NCI-H2196 (cell line): Measurements from ENCODE around the gene INPP5E.

Experiments
- DNase-seq: peaks from one replicate; lab custom pipeline; 2025; ENCODE audit not compliant: unreplicated experiment; lab: John Stamatoyannopoulos, UW

Gene INPP5E

DNA sequence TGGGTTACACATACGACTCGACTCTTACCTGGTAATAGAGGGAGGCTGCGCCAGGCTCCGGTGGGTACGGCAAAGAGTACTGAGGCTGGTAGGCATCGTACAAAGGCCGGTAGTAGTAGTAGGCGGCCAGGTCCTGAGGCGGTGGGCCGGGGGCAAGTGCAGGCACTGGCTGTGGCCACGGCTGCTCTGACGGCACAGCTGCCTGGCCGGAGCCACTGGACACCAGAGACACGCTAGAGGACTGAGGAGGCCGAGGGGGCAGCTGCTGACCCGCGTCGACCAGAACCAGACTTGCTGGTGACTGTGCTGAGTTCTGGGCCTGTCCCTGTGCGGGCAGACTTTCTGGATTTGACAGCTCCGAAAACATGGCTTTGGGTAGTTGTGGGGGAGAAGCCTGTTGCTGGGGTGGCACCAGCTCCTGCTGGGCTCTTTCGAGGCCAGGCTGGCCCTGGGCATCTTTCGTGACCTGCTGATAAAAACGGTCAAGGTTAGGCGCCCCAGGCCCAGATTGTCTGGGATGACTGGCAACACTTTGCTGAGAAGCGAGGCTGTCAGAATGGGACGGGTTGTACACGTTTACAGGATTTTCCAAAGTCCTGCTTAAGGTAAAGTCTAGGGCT, 34.5 kb upstream of the INPP5E start:
- DNase-seq: no peak

DNA sequence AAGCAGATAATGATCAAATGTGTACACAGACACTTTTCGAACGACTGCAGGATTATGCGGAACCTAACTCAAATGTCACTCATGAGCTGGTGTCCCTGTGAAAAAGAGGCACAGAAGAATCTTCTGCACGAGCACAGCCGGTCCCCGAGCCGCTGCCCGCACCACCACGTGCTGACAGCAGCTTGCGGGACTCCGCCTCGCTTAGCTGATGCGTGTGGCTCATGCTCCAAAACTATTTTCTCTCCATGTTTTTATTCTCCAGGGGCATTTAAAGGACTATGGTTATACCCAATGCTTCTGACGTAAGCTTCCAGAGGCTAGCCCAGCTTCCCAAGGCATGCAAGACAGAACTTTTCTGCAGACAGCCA, 33.7 kb upstream of the INPP5E start:
- DNase-seq: no peak

DNA sequence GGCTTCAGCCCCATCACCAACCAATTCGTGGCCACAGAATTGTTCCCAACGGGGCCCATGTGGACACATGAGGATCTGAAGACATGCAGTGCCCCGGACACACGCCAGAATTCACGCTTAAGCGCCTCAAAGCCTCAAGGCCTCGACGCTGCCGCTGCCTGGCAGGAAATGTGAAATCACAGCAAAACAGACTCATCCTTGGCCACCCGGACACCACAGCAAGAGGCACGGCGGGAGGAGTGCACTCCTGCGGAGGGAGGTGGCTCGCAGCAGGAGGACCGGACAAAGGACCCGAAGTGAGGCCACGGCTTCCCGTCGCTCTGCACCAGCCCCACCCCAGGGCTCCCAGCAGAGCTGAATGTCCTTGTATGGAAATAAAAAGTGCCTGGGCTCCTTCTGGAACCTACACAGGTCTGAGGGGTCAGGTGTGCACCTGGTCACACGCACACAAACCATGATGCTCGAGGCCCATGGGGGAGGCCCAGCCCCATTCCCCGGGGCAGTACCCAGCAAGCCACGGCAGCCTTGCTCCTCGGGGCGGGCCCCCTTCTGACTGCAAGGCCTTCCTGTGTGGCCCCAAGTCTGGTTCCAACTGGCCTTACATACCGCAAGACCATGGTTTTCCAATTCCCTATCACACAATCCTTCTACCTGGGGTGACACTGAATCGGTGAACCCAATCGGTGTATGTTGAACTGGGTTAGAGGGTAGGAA, 33.2 kb upstream of the INPP5E start:
- no peak for DNase-seq

DNA sequence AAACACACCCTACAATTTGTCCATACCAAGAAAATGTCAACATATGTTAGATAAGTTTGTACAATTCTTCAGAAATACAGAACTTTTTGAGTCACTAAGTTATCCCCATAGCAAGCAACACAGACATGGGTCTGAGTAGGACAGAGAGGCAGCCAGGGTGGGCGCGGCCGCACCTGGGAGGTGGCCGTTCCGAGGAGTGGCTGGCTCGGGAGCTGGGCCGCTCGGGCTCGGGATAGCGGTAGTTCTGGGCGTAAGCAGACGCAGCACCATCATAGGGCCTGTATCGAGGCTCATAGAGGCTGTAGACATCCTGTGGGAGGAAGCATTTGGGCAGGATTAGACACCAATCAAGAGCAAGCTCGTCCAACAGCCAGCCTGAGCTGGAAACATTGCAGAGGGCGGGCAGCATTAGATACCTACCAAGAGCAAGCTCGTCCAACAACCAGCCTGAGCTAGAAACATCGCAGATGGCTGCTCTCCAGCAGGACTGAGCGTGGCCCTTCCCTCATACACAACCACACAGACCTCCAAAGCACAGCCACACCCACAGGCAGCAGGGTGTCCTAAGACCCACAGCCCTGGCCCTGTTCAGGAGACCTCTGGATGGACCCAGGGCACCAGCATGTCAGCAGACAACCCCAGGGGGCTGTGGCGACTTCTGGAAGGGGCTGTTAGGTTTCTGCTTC, 32.3 kb upstream of the INPP5E start:
- no peak for DNase-seq

DNA sequence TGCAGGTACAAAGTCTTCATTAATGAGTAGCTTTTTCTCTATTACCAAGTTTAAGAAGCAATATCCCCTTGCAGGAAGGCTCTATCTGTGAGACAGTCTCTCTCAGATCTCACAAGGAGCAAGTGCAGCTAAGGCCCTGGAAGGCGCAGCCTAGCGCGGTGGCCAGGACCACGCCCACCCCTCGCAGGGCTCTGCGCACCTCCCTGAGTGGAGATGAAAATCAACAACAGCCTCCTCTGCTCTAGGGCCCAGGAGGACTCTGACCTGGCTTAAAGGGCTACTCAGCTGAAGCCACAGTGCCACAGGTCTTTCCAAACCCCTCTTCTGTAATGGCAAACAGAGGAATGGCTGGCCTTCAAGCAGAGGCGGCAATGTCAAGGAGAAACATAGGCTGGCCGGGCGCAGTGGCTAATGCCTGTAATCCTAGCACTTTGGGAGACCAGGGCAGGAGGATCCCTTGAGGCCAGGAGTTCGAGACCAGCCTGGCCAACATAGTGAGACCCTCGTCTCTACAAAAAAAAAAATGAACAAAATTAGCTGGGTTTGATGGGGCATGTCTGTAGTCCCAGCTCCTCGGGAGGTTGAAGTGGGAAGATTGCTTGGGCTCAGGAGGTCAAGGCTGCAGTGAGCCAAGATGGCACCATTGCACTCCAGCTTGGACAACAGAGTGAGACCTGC, 31.3 kb upstream of the INPP5E start:
- DNase-seq: no peak

DNA sequence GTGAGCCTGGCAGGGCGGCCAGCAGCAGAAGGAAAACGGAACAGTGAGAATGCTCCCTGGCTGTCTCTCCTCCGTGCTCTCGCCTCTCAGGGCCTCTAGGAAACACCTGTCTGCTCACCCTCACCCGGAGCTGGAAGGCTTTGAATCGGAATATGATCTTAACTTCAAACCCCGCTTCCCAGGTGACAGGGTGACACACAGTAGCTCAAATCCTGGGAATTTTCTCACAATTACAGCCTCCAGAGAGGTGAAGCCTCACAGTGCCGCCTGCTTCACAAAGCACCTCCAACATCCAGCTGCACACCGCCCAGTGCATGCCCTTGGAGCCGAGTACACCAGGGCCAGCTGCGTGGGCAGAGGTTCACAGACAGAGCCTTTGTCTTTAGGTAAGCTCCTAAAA, 30.7 kb upstream of the INPP5E start:
- no peak for DNase-seq

DNA sequence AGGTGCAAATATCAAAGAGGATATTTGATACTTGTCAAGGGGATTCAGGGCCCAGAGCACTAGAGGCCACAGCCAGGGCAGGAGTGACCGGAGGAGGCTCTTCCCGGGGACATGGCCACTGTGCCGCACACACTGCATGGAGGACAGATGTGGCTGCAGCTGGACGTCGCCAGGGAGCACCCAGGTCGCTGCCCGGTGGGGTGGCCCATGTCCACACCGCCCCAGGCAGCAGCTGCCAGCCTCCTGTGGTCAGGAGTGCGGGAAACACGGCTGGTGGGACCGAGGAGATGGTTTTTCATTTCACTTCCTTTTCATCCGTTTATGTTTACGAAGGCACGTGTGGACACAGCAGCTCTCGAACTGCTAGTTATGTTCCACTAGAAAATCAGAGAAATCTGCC, 28.1 kb upstream of the INPP5E start:
- peak; percentile 32 for DNase-seq

DNA sequence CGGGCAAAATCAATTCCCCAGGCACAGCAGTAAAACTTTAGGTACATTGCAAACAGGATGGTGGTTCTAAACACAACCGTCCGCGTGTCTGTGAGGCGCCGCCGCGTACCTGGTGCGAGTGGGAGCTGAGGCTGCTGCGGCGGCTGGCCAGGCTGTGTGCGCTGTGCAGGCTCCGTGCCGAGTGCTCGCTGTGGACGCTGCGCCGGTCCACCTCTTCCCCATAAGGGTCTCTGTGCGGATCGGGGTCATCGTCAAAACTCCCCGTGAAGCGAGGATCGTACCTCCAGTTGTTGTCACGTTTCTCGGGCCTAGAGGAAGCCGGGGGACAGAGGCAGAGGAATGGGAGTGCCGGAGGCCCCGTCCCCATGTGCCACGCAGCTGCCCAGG, 26.5 kb upstream of the INPP5E start:
- no peak for DNase-seq

DNA sequence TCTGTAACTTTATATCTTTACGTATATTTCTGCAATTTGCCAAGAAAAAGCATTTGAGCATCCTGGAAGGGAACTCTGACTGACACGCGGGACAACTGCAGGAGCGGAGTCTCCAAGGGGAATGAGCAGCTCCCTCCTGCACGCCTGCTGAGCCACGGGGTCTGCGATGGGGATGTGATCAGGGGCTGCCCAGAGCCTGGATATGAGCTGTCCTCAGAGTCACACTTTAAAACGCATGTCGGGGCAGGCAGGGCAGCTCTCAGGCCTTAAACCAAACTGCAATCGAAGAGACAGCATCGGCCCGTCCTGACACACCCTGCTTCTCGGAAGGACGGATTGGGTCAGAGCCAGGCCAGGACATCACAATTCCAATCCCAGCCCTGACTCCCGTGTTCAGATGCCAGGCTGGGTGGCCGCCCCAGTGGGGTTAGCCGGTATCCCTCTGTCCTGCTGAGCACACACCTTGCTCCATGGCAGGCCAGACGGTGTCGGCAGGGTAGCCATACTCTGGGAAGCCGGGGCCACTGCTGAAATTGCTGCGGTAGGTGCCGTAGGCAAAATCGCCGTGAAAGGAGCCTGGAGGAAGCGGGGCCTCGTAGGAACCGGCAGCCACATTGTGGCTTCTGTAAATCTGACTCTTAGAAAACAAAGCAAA, 26.0 kb upstream of the INPP5E start:
- DNase-seq: no peak

DNA sequence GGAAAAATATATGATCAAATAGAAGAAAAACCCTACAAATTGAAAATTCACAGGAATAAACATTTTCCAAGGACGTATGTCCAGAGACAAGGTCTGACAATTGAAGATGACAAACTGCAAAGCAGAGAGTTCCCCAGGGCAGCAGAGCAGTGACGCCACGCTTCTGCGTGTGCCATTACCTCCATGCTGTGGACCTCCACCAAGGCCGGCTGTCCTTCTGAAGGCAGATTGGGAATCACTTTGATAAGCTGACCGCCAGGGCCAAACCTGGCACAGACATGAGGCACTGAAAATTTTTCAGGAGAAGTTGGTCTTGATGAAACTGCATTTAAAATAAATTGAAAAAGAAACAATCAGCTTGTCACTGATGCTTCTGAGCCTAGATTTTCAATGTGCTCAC, 24.6 kb upstream of the INPP5E start:
- no peak for DNase-seq

DNA sequence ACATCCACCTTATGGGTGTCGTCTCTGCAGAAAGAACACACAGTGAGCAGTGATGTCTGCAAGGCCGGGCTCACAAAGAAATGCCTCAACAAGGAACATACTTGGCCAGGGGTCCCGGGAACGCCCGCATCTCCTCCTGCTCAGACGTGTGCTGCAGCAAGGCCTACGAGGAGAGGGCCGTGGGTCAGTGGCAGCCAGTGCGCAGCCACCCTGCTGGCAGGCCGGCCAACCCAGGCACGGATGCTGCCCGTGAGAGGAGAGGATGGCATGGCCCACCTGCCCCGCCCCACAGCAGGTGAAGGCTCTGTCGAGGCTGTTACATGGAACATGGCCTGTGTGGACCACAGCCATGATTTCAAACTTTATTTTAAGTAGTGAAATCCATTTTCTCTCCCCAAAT, 23.9 kb upstream of the INPP5E start:
- no peak for DNase-seq

DNA sequence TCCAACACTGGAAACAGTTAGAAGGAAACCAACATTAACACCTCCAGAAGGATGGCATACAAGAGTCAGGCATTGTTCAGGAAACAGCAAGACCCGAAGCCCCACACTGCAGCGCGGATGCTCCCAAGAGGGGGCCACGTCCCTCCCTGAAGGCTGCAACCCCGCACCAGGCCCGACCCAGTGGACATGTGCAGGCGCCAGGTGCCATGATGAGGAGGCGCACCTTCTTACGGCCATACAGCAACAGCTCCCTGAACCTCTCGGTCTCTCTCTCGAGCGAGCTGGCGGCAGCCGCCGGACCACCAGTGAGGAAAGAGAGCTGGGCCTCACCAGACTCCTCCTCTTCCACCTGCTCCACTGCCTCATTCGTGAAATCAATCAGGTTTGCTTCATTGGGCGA, 23.0 kb upstream of the INPP5E start:
- no peak for DNase-seq

DNA sequence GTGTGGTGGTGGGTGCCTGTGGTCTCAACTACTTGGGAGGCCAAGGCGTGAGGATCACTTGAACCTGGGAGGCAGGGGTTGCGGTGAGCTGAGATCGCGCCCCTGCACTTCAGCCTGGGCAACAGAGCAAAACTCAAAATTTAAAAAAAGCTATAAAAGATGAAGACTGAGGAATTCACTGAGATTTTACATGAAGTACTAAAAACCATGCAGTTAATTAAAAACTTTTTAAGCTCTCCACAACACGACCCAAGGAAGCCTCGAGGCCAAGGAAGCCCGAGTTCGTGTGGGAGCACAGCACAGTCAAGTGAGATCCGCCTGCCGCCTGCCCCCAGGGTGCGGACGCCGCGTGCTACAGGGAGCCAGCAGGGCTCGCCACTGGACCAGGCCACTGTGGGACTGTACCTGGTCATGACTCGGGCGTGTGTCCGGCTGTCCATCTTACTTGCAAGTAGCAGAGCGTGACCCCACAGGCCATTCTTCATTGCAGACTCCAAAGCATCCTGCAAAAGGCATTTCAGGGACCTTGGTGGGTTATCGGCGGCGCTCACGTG, 21.2 kb upstream of the INPP5E start:
- no peak for DNase-seq

DNA sequence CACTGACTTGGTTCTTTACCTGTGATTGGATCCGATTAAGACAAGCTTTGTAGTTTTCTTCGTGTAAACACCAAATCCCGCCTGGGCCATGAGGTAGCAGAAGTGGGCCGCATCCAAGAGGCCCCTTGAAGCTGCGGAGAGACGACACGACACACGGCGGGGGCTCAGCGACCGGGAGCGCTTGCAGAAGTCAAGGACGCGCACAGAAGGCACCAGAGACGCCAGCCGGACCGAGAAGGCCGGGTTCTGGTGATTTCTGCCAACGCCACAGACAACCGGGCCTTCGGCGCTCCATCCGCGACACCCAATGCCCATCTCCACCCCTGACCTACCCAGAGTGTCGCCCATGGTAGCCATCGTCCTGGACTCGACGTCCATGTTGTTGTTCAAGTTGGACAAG, 19.8 kb upstream of the INPP5E start:
- DNase-seq: no peak

DNA sequence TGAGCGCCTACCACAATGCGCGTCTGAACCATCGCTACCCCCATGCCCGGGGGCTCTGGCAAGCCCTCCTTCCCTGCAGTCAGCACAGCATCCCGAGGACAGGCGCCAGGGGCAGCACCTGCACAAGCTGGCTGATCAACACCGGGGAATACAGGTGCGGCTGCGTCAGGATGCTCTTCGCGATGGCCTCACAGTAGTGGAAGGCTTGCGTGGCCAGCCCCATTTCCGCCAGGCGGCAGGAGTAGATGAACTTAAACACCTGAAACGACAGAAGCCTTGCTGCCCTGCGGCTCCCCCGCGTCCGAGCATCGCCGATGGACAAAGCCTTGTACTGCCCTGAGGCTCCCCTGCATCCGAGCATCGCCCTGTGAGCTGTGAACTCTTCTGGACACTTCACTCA, 17.7 kb upstream of the INPP5E start:
- no peak for DNase-seq

DNA sequence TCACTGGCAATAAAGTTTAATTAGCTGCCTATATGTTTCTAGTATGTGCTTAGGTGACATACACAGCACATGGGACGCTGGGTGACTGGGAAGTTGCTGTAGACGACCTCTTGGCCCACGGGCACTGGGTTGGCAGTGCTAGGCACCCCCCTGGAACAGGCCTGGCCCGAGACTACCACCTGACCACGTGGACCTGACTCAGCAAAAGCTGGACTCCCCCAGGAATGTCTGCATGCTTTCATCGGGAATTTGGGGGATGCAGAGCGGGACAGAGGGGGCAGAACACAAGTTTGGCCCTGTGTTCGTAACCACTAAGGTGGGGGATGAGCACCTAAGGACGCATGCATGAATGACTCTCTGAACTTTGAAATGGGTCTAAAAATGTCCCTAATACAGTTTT, 16.6 kb upstream of the INPP5E start:
- DNase-seq: no peak

DNA sequence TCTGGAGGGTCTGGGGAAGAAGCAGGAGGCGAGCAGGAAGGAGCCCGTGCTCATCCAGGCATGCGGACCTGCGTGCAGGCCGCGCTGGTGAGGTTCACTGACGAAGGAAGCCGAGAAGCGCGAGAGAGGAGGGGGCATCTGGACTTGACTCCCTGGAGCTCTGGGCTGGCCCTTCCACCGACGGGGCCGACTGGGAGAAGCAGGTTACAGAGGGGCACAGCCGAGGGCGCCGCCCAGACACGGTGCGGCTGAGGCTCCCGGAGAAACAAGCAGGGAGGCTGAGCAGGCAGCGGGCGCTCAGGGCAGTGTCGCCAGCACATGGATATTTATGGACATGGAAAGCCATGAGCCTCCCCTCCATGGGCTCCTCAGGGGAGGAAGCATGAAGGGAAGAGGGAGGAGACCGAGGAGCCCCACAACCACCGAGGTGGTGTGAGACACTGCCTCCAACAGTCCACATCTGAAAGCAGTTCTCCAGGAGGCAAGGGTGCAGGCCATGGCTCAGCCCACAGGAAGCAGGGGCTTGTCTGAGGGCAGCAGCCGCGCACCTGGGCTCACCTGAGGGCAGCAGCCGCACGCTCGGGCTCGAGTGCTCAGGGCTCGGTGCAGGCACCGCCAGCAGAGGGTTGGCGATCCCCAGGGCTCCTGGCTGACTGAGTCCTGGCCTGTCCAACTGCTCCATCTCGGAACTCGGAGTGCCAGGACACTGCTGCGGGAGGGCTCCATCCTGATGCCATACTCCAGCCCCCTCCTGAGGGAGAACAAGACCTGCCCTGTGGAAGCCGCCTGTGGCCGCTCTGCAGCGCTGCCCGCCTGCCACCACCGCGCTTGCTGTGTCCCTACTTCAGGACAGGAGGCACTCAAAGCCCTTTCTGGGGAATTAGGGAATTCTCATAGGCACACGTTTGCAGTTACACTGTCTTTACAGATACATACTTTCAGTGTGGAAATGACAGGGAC, 15.7 kb upstream of the INPP5E start:
- DNase-seq: no peak

DNA sequence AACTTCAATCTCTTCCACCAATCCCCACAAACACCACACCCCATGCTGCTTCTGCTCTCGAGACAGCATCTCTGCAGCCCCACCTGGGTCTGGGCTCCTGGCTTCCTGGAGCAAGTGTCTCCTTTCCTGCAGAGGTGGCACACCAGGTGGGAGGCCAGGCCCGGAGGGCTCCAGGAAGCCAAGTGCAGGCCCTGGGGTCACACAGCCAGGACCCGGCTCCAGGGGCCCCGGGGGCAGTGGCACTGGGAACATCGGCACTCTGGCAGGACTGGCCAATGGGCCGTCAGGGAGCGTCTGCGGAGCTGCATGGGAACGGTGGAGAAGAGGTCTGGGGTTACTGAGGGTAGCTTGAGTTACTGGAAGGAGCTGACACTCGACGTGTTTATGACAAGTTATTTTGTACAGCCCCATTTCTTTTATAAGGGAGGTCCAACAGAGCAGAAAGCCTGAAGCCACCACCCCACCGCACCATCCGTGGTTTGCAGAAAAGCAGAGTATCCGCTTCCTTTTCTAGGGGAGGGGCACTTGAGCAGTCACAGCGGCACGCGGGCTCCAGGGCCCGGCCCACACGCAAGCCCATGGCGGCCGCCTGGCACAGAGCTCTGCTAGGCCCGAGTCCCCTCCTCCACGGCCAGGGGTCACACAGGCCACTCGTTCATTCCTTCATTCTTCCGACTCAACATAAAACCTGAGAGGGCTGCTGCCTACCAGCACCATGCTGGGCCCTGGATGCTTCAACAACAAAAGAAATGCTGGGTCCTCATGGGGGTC, 14.6 kb upstream of the INPP5E start:
- DNase-seq: no peak

DNA sequence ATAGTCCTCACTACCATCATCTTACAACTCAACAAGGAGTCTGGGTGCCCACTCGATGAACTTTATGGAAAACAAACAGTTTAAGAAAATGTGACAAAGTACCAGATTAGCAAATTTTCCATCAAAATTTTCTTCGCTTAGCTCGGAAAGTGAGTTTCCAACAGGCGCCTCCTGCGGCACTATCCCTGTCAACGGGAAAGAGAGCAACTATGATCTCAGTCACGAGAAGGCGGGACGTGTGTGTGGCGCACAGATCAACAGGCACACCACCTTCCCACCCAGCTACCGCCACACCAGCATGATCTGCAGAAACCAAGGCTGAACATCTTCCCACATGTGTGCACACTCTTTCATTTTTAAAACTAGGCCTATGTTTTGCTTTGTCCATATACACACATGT, 13.7 kb upstream of the INPP5E start:
- no peak for DNase-seq
